Lower lobe of right lung (tissue), 2 donors: Measurements from ENCODE around the gene LYRM2. TPM values are rescaled to one million over a fixed set of nuclear protein-coding genes. Genes with fewer than 3 reads are reported as not detected.

Source experiments
- ATAC-seq, 2 donors: fragments of 200-7000 bp; cut with Tn5 transposase; one replicate each; pipeline ENCODE4 v1.9.1; 2020 to 2022; ENCODE audit warnings: mild to moderate bottlenecking in 2 of 2, moderate library complexity in 2 of 2
- DNase-seq: peaks from one replicate; pipeline ENCODE4 v3.0.0-alpha.2; 2020
- H3K27ac ChIP-seq: fragments of 200-600 bp; one replicate; pipeline ENCODE4 v1.8.0; 2022
- H3K27me3 ChIP-seq: fragments of 200-600 bp; one replicate; pipeline ENCODE4 v1.8.0; 2022; ENCODE audit warnings: low read depth
- H3K36me3 ChIP-seq: fragments of 200-600 bp; one replicate; pipeline ENCODE4 v1.8.0; 2022; ENCODE audit warnings: mild to moderate bottlenecking
- H3K4me1 ChIP-seq: fragments of 200-600 bp; one replicate; pipeline ENCODE4 v1.8.0; 2022
- H3K4me3 ChIP-seq: fragments of 200-600 bp; one replicate; pipeline ENCODE4 v1.8.0; 2022; ENCODE audit warnings: mild to moderate bottlenecking
- H3K9me3 ChIP-seq: fragments of 200-600 bp; one replicate; pipeline ENCODE4 v1.8.0; 2022
- CTCF ChIP-seq: fragments of 200-600 bp; IDR thresholded peaks from one replicate; pipeline ENCODE4 v1.8.0; 2022; ENCODE audit warnings: antibody characterized with exemption, mild to moderate bottlenecking
- intact Hi-C: fragments of 100-400 bp; cut with DNase I; formaldehyde crosslinking; loops from one replicate; pipeline ENCODE4 v1.11.0; 2022
- total RNA-seq: library from RNA; stranded (reverse); fragmentation: NEBNext Ultra II Directional; extraction: Animal tissue kit (Norgen Biotek cat#: 25700); gene quantifications from one replicate; pipeline ENCODE4 v1.2.1, GENCODE V29; 2021
- donor health status: DM: no; HTN: yes; CAD: no; lungs with severe emphysema.

LYRM2 gene
- total RNA-seq, 1 donor from 2014 or later = 35.5 TPM

GRCh38 chr6:89527634-89528033 is 110.9 kb downstream of the LYRM2 start:
- Histone ChIP-seq H3K27ac (no peak overlapping the region), H3K9me3 (no peaks in the 10 kb centered on the region), H3K4me1 (no peaks in the 10 kb centered on the region), H3K36me3 (no peaks in the 10 kb centered on the region), H3K4me3 (no peak overlapping the region), H3K27me3 (no peaks in the 10 kb centered on the region)
- TF ChIP-seq CTCF = no peak
- ATAC-seq (no peak), DNase-seq (no peak)
- intact Hi-C loops = no loop called here

GRCh38 chr6:89526563-89526869 is 112.0 kb downstream of the LYRM2 start:
- DNase-seq (no peak), ATAC-seq (no peak)
- no peaks in the 10 kb centered on the region for H3K9me3 ChIP-seq
- H3K4me1 ChIP-seq = no peaks in the 10 kb centered on the region
- TF ChIP-seq CTCF = no peak
- no peaks in the 10 kb centered on the region for H3K36me3 ChIP-seq
- no peak overlapping the region for H3K27ac ChIP-seq
- no peak overlapping the region for H3K4me3 ChIP-seq
- intact Hi-C loops = no loop called here
- H3K27me3 ChIP-seq = no peaks in the 10 kb centered on the region

GRCh38 chr6:89525786-89526562 is 112.6 kb downstream of the LYRM2 start:
- Histone ChIP-seq H3K36me3 (no peaks in the 10 kb centered on the region), H3K27me3 (no peaks in the 10 kb centered on the region), H3K4me3 (no peak overlapping the region), H3K4me1 (no peaks in the 10 kb centered on the region), H3K9me3 (no peaks in the 10 kb centered on the region), H3K27ac (no peak overlapping the region)
- intact Hi-C loops = no loop called here
- no peak for TF ChIP-seq CTCF
- ATAC-seq (no peak), DNase-seq (no peak)

- Histone ChIP-seq H3K27ac (no peak overlapping the region), H3K4me3 (no peak overlapping the region), H3K4me1 (no peaks in the 10 kb centered on the region), H3K36me3 (no peaks in the 10 kb centered on the region), H3K27me3 (no peaks in the 10 kb centered on the region), H3K9me3 (no peaks in the 10 kb centered on the region)
- no peak for TF ChIP-seq CTCF
- DNase-seq (no peak), ATAC-seq (no peak)
- intact Hi-C loops = no loop called here
Observed at GRCh38 chr6:89522778-89523177, 115.8 kb downstream of the LYRM2 start.

- Histone ChIP-seq H3K4me1 (no peaks in the 10 kb centered on the region), H3K36me3 (no peaks in the 10 kb centered on the region), H3K4me3 (no peak overlapping the region), H3K27me3 (no peaks in the 10 kb centered on the region), H3K27ac (no peak overlapping the region), H3K9me3 (no peaks in the 10 kb centered on the region)
- intact Hi-C loops = no loop called here
- DNase-seq (no peak), ATAC-seq (no peak)
- no peak for TF ChIP-seq CTCF
Observed at GRCh38 chr6:89520736-89521135, 117.8 kb downstream of the LYRM2 start.
